HG02678 (cell line): ENCODE results near the gene LARP4.
"Not testable (repeated sequence)": the region's sequence is repeated elsewhere in the genome, so short reads cannot be mapped to it uniquely, and the experiment has no call there.

Experiments used
- ATAC-seq: cut with Tn5 transposase; IDR thresholded peaks from one replicate; pipeline ENCODE4 v1.9.1; 2021; ENCODE audit warnings: mild to moderate bottlenecking, moderate library complexity; ENCODE audit not compliant: unreplicated experiment

LARP4 gene

DNA sequence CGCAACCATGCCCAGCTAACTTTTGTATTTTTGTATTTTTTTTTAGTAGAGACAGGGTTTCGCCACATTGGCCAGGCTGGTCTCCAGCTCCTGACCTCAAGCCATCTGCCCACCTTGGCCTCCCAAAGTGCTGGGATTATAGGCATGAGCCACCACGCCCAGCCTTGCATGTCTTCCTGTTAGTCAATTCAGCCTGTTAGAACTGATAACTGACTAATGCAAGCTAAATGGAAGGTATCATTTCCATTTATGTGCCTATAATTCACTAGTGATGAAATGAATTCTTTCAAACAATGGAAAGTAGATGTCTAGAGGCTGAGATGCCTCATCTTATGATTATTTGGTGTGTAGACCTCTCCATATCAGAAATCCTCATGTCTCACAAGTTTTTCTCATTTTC lies 66.8 kb downstream of the LARP4 start:
- no peak for ATAC-seq

DNA sequence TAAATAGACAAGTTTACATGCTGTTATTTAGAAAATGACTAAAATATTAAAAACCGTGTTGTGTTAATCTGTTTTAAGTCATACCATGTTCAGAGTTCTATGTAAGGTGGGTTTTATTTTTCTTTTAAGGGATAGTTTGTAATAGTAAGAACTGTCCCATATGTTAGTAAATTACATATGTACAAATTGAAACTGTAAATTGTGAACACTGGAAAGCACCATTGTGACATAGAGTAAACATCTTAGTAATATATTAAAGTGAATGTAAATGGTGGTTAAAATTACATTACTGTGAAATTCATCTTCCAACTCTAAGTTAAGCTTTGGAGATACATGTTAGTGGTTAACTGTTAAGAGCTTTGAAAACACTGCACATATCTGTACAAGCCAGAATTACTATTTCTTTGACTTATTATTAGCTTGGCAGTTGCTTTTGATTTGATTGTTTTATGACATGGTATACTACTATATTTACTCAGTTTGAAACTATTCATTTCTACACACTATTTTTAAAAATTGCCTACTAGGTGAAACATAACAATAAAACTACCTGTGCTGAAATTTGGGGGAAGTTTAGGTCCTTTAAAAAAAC lies 76.7 kb downstream of the LARP4 start:
- no peak for ATAC-seq

DNA sequence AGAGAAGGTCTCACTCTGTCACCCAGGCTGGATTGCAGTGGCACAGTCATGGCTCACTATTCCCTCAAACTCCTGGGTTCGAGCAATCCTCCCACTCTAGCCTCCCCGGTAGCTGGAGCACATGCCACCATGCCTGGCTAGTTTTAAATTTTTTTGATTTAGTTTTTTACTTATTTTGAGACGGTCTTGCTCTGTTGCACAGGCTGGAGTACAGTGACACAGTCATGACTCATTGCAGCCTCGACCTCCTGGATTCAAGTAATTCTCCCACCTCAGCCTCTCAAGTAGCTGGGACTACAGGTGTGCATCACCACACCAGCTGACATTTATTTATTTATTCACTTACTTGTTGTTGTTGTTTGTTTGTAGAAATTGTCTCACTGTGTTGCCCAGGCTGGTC lies 81.9 kb downstream of the LARP4 start:
- no peak for ATAC-seq

- no peak for ATAC-seq
Measured at GRCh38 chr12:50483488-50483887, 82.8 kb downstream of the LARP4 start.

DNA sequence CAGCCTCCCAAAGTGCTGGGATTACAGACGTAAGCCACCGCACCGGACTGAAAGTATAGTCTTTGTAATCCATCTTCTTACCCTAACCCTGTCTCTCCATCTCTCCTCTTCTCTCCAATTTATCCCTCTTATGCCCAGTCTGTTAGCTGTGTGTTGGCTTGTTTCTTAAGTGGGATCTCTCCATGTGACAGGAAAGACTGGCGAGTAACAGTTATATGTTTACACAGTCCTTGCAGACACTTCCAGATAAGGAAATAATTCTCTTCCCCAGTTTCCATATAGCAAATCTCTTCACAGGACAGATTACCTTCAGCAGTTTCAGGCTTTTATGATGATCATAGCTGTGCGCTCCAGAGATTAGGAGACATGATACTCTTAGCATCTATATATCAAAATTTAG lies 88.1 kb downstream of the LARP4 start:
- no peak for ATAC-seq

DNA sequence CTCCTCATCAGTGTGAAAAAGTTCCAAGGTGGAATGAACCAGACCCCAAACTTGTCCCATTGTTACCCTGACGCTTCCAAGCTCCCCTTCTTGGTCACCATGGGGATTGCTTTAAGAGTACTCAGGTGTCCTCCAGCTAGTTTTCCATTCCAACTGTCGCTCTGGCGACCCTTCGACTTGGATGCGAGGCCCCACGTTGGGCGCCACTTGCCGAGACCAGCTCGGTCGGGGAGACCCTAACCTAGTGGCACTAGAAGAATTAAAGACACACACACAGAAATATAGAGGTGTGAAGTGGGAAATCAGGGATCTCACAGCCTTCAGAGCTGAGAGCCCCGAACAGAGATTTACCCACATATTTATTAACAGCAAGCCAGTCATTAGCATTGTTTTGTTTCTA lies 97.4 kb downstream of the LARP4 start:
- not testable (repeated sequence) for ATAC-seq

DNA sequence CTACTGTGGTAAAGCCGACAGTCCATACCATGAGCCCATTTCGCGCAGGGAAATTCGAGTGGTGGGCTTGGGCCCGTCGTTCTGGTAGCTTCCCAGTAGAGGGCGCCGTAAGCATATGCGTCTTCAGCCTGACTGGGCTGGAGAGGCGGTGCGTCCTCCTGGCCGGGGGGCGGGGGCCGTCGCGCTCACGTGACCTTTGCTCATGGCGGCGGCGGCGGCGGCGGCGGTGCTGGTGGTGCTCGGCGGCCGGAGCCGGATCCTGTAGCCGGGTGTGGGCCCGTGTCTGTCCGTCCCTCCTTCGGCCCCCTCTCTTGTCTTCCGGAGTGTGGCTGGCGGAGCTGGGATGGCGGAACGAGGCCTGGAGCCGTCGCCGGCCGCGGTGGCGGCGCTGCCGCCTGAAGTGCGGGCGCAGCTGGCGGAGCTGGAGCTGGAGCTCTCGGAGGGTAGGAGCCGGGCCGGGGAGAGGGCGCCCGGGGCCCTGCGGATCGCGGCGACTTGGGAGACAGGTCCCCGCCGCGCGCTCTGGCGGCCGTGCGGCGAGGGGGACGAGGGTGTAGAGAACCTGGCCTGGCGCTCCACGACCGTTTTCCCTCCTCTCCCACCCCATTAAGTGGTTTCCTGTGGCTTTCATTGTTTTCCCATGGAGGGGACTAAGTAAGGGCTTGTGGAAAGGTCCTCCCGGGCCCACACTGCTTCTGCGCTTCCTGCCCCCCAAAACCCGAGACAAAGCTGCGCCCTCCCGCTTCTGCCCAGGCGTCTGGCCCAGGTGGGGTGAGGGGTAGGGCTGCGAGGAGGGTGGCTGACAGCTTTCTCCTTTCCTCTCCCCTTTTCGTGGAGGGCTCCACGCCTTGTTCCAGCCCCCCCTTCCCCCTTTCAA lies 104.4 kb downstream of the LARP4 start, which contains the start of gene DIP2B:
TSS of gene DIP2B (plus strand) at position 188 of the 877 bp plus-strand sequence. CDS start at position 344, 156 bp downstream.
- ATAC-seq, result peak; percentile 75

DNA sequence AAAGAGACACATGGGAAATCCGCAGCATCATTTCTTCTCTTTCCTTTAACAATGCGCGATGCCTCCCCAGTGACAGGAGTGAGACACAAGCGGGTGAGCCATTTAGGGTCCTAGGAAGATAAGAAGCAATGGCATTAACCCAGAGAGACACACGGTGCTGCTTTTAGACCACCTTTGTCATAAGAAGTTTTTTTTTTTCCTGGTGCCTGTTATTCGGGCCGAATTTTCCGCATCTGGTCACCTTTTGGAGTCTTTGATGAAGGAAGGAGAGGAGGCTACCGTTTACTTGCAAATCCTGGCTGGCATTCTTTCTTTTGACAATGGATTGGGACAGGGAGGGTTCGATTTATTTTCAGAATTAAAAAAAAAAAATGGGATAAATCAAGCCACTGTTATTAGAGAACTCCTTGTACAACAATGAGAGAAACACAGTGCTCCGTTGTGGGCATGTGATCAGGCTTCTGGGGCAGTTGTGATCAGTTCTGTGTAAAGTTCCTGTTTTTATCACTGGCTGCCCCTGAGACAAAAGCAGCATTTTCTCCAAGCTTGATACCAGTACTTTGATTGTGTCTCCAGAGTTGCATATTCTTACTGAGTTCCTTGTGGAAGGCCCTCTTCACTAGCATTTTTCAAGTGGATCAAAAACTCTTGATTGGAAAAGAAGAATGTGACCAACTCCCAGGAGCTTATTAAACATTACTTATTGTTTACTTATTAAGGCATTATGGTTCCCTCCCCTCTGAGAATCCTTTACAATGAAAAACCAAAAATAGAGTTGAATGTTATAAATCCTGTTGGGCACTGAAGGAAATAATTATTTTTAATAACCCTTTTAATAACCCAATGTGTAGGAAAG lies 105.2 kb downstream of the LARP4 start:
- ATAC-seq, result no peak

GRCh38 chr12:50506753-50507473 lies 106.2 kb downstream of the LARP4 start:
- no peak for ATAC-seq

DNA sequence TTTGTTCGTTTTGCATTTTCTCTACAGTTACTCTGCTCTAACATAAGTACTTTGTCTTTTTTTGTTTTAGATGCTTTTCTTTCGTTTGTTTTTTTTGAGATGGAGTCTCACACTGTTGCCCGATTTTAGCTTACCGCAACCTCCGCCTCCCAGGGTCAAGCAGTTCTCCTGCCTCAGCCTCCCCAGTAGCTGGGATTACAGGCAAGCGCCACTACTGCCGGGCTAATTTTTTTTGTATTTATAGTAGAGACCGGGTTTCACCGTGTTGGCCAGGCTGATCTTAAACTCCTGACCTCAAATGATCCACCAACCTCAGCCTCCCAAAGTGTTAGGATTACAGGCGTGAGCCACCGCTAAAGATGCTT lies 106.8 kb downstream of the LARP4 start:
- no peak for ATAC-seq

DNA sequence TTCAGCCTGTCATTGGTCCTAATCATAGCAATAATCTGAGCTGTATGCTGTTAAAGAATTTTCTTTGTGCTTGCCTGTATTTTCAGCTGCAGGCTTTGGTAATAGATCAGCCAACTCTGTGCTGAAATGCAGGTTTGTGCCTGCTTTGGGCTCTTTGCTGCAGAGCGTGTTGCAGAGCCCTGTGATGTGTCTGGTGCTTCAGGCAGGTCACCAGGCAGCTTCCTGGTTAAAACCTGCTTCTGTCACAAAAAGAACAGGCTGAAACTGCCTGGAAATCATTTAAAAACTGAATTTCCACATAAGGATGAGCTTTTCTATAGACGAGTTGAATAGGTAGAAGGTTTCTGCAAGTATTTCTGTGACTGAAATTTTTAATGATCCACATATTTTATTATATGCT lies 107.2 kb downstream of the LARP4 start:
- ATAC-seq, result no peak

- ATAC-seq, result no peak
Measured at GRCh38 chr12:50508414-50508813, 107.7 kb downstream of the LARP4 start.

DNA sequence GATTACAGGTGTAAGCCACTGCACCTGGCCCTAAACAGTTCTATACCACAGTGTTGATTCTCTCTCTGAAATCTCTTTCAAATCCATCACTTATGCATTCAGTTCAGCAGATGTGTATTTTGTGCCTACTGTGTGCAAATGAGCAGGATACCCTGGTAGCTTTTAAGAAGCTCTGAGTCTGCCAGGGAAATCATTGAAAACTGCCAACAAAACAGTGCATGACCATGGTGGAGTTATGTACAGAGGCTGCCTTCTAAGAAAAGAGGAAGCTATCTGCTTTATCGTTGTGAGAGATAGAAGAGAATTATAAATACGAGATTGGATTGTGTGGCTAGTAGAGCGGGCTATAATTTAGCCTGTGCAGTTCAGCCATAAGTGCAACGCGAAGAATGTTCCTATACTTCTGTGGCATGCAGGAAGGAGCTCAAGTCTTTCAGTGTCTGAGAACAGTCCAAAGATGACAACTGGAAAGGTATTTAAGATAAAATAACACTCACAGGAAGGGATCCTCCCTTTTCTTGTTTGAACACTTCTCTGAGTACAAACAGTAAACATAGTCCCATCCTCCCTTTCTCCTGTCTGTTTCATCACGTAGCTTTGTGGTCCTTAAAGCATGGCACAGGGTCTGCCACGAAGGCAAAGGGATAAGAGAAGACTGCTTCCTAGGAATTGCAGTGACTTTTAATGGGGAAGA lies 108.4 kb downstream of the LARP4 start:
- no peak for ATAC-seq

DNA sequence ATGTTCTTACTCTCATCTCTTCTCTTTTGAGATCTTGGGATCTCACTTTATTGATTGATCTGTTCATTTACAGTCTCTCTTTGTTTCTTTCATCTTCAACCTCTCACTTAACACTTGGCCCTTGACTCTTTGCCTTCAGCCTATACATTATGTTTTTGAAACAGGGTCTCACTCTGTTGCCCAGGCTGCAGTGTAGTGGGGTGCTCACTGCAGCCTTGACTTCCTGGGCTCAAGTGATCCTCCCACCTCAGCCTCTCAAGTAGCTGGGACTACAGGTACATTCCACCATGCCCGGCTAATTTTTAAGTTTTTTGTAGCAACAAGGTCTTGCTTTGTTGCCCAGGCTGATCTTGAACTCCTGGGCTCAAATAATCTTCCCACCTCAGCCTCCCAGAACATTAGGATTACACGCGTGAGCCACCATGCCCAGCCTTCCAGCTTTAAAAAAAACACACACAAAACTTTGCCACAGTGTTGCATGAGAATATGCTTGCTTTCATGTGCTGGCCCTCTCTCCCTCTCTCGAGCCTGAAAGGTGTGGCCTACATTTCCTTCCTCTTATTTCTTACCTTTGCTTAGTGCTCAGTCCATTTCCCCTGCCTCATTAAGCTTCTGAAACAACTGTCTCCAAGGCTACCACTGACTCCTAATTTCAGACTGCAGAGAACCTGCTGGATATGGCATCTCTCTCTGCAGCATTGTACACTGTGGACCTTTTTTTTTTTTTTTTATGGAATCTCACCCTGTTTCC lies 114.0 kb downstream of the LARP4 start:
- no peak for ATAC-seq

DNA sequence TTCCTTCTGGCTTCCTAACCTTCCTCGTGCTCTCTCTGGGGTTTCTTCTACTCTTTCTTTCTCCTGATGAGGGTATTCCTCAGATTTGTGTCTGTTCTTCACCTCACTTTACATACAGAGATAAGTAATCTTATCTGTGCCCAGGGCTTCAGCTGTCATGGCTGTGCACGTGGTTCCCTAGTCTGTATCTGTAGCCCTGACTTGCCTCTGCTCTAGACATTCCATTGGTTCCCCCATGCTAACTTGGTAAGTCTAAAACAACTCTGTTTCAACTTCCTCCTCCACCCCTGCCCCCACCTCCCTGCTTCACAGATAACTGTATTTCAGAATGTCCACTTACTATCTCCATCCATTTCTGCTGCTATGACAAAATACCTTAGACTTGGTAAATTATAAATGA lies 114.9 kb downstream of the LARP4 start:
- no peak for ATAC-seq

DNA sequence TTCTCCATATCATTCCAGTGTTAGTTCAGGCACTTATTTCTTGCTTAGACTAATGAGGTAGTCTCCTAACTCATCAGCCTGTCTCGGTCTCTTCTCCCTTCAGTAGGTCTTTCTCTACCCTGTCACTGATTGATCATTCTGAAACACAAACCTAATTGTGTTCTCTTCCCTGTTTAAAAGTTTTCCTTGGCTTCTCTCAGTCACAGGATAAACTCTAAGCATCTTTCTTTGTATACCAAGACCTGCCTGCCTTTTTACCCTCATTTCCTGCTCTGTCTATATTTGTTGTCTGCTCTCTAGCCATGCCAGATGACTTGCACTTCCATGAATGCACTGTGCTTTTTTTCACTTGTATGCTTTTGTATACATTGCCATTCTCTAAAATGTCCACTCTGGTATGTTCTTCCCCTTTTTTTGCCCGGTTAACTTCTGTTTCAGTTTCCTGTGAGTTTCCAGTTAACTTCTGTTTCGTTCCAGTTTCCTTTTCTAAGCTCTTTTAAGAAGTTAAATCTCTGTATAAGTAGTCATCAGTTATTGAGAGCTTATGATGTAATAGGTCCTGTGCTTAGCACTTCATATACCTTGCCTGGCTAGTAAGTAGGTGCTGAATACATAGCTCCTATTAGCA lies 116.8 kb downstream of the LARP4 start:
- ATAC-seq, result peak; percentile 58

DNA sequence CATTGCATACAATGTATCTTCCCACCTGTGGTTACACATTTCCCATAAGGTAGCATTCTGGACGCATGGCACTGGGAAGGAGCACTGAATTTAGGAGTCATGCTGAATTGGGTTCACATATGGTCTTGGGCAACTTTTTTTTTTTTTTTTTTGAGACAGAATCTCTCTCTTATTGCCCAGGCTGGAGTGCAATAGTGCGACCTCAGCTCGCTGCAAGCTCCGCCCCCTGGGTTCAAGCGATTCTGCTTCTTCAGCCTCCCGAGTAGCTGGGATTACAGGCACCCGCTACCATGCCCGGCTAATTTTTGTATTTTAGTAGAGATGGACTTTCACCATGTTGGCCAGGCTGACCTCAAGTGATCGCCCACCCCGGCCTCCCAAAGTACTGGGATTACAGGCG lies 117.4 kb downstream of the LARP4 start:
- ATAC-seq, result no peak

- ATAC-seq, result no peak
Measured at GRCh38 chr12:50519353-50519752, 118.7 kb downstream of the LARP4 start.
